ENCODE data around the gene SMARCE1.

Gene SMARCE1

GRCh38 chr17:40612599-40613244, 34.9 kb downstream of the SMARCE1 start:
- peak in 2 of 51 donors; percentile 27 to 67 for DNase-seq

- DNase-seq, result peak in 1 of 51 donors; percentile 22
Measured at GRCh38 chr17:40611840-40612474, 35.7 kb downstream of the SMARCE1 start.

- DNase-seq, result no peak
Measured at GRCh38 chr17:40610359-40610758, 37.3 kb downstream of the SMARCE1 start.

- DNase-seq, result no peak
Measured at GRCh38 chr17:40608061-40608581, 39.5 kb downstream of the SMARCE1 start.

- no peak for DNase-seq
Measured at GRCh38 chr17:40607641-40608040, 40.0 kb downstream of the SMARCE1 start.

- DNase-seq, result no peak
Measured at GRCh38 chr17:40606548-40607353, 40.9 kb downstream of the SMARCE1 start.

- DNase-seq, result no peak
Measured at GRCh38 chr17:40605306-40605705, 42.3 kb downstream of the SMARCE1 start.

GRCh38 chr17:40604327-40605080, 43.1 kb downstream of the SMARCE1 start:
- DNase-seq, result no peak

- DNase-seq, result no peak
Measured at GRCh38 chr17:40602445-40603443, 44.9 kb downstream of the SMARCE1 start.

GRCh38 chr17:40600486-40601046, 47.1 kb downstream of the SMARCE1 start:
- DNase-seq, result no peak

- no peak for DNase-seq
Measured at GRCh38 chr17:40599468-40599763, 48.2 kb downstream of the SMARCE1 start.

GRCh38 chr17:40598619-40599467, 48.8 kb downstream of the SMARCE1 start:
- no peak for DNase-seq

- DNase-seq, result no peak
Measured at GRCh38 chr17:40598301-40598618, 49.4 kb downstream of the SMARCE1 start.

GRCh38 chr17:40597556-40598300, 49.9 kb downstream of the SMARCE1 start:
- no peak for DNase-seq

- no peak for DNase-seq
Measured at GRCh38 chr17:40597156-40597555, 50.5 kb downstream of the SMARCE1 start.

- no peak for DNase-seq
Measured at GRCh38 chr17:40596261-40596919, 51.2 kb downstream of the SMARCE1 start.

- DNase-seq, result no peak
Measured at GRCh38 chr17:40590742-40591141, 56.9 kb downstream of the SMARCE1 start.

- no peak for DNase-seq
Measured at GRCh38 chr17:40588552-40588951, 59.1 kb downstream of the SMARCE1 start.
